Thoracic aorta (tissue), 2 donors: Measurements from ENCODE around the gene ADGRF1. TPM values are rescaled to one million over a fixed set of nuclear protein-coding genes. Genes with fewer than 3 reads are reported as not detected.

Source experiments
- ATAC-seq: fragments of 150-250 bp; one replicate; pipeline ENCODE4 v1.8.0; 2017; ENCODE audit warnings: low read depth; ENCODE audit not compliant: insufficient number of reproducible peaks, low FRiP score
- DNase-seq: peaks from one replicate; pipeline ENCODE4 v3.0.0-alpha.2; 2020; ENCODE audit warnings: low spot score
- H3K27ac ChIP-seq, 2 donors: fragments of 200-600 bp; sonication (generic); 1 replicate in 1 of 2; 2 replicates in 1 of 2; pipeline ENCODE4 v1.5.1; 2016; ENCODE audit warnings: mild to moderate bottlenecking in 2 of 2, moderate library complexity in 2 of 2
- H3K27me3 ChIP-seq: fragments of 200-600 bp; sonication (generic); replicated peaks from 2 replicates; pipeline ENCODE4 v1.6.0; 2016; ENCODE audit warnings: mild to moderate bottlenecking; ENCODE audit not compliant: insufficient read depth
- H3K36me3 ChIP-seq: fragments of 200-600 bp; sonication (generic); one replicate; pipeline ENCODE4 v1.5.1; 2016
- H3K4me1 ChIP-seq, 2 donors: fragments of 200-600 bp; sonication (generic); 1 replicate in 1 of 2; 2 replicates in 1 of 2; pipeline versions ENCODE4 v1.5.1 to v1.6.0; 2016; ENCODE audit warnings: low read depth in 2 of 2, mild to moderate bottlenecking in 1 of 2; ENCODE audit not compliant: control insufficient read depth in 1 of 2
- H3K4me3 ChIP-seq: fragments of 200-600 bp; sonication (generic); 2 replicates; pipeline ENCODE4 v1.5.1; 2016; ENCODE audit warnings: mild to moderate bottlenecking
- H3K9me3 ChIP-seq: fragments of 200-600 bp; sonication (generic); 2 replicates; pipeline ENCODE4 v1.5.1; 2016
- total RNA-seq, 2 donors: library from RNA; depleted of rRNA; stranded (reverse); fragments of >200 nt; gene quantifications; one replicate each; pipeline versions ENCODE4 v1.1.0 to v1.2.3, GENCODE V29; 2016
- TF ChIP-seq, protein P1 (sequence below): fragments of 200-600 bp; sonication (generic); IDR thresholded peaks from one replicate; pipeline ENCODE4 v1.5.1; 2019; ENCODE audit warnings: antibody characterized with exemption

ADGRF1 gene
- total RNA-seq, 2 donors from 2014 or later = not detected

DNA sequence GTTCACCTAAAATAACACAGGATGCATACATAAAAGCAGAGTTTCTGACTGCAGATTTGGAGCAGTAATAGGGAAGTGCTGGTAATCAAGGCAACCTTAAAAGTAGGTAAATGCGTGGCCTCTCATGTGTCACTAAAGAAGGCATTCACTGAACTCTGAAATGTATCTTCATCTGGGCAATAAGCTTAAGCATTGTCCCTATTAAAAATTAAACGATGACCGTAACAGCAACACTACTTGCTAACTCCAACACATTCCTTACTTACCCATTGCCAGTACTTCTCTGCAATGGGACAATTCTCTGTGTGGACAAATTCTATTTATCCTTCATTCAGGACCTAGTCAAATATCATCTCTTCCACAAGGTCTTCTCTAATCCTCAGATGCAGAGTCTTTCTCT is 19.9 kb downstream of the ADGRF1 start:
- DNase-seq (no peak), ATAC-seq (no peak)
- Histone ChIP-seq H3K9me3 (no peaks in the 10 kb centered on the region), H3K36me3 (no peaks in the 10 kb centered on the region), H3K27ac (no peak overlapping the region), H3K4me1 (no peaks in the 10 kb centered on the region), H3K27me3 (no peaks in the 10 kb centered on the region), H3K4me3 (no peak overlapping the region)
- TF ChIP-seq, protein P1, sequence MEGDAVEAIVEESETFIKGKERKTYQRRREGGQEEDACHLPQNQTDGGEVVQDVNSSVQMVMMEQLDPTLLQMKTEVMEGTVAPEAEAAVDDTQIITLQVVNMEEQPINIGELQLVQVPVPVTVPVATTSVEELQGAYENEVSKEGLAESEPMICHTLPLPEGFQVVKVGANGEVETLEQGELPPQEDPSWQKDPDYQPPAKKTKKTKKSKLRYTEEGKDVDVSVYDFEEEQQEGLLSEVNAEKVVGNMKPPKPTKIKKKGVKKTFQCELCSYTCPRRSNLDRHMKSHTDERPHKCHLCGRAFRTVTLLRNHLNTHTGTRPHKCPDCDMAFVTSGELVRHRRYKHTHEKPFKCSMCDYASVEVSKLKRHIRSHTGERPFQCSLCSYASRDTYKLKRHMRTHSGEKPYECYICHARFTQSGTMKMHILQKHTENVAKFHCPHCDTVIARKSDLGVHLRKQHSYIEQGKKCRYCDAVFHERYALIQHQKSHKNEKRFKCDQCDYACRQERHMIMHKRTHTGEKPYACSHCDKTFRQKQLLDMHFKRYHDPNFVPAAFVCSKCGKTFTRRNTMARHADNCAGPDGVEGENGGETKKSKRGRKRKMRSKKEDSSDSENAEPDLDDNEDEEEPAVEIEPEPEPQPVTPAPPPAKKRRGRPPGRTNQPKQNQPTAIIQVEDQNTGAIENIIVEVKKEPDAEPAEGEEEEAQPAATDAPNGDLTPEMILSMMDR = no peak

DNA sequence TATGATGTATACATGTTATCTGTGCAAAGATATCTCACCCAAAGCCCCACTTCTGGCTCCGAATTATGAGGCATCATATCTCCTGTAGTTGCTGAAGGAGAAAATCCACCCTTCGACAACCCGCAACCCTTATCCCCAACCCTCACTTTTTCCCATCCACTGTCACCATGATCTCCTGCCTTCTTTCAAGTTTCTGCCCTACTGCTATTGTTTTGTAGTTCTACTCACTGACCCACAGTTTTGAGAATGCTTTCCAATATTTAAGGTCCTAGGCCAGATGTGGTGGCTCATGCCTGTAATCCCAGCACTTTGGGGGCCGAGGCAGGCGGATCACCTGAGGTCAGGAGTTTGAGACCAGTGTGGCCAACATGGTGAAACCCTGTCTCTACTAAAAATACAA is 22.2 kb downstream of the ADGRF1 start:
- no peaks in the 10 kb centered on the region for H3K4me1 ChIP-seq
- TF ChIP-seq, protein P1 = no peak
- ATAC-seq (no peak), DNase-seq (no peak)
- H3K9me3 ChIP-seq = no peaks in the 10 kb centered on the region
- H3K4me3 ChIP-seq = no peak overlapping the region
- H3K27me3 ChIP-seq = no peaks in the 10 kb centered on the region
- no peaks in the 10 kb centered on the region for H3K36me3 ChIP-seq
- H3K27ac ChIP-seq = no peak overlapping the region

DNA sequence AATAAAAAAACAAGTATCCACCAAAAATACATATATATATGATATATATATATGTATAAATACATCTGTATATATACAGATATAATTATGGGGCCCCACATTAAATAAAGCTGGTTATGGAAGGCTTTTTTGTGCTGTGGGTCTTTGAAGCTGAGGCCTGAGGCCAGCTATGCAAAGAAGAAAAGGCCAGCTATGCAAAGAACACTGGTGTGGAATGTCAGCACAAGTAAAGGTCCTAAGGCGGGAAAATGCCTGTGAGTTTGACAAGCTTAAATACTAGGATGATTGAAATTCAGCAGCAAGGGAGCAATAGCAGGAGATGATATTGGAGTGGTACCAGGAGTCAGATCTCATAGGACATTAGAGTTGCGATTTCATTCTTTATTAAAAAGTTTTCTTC is 25.2 kb downstream of the ADGRF1 start:
- no peak overlapping the region for H3K27ac ChIP-seq
- no peaks in the 10 kb centered on the region for H3K9me3 ChIP-seq
- ATAC-seq = no peak
- H3K27me3 ChIP-seq = no peaks in the 10 kb centered on the region
- DNase-seq = no peak
- no peaks in the 10 kb centered on the region for H3K36me3 ChIP-seq
- TF ChIP-seq, protein P1 = no peak
- no peaks in the 10 kb centered on the region for H3K4me1 ChIP-seq
- no peak overlapping the region for H3K4me3 ChIP-seq

DNA sequence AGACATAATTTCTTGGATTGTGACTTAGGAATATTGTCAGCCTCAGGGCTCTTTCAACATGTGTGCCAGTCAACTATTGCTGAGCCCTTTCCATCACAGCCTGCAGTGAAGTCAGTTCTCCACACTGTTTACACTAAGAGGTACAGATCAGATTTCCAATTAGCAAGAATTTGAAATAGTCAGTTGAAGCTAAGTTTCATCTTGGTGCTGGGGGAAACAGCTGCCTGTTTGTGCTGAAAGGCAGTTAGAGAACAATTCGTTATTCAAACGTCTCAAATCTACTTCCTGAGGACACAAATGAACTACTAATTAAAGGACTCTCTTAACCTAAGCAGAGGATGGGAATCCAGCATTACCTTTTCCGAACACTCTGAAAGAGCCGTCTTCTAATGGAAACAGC is 25.9 kb downstream of the ADGRF1 start:
- Histone ChIP-seq H3K36me3 (no peaks in the 10 kb centered on the region), H3K4me1 (no peaks in the 10 kb centered on the region), H3K4me3 (no peak overlapping the region), H3K27ac (no peak overlapping the region), H3K9me3 (no peaks in the 10 kb centered on the region), H3K27me3 (no peaks in the 10 kb centered on the region)
- ATAC-seq (no peak), DNase-seq (no peak)
- TF ChIP-seq, protein P1 = no peak

DNA sequence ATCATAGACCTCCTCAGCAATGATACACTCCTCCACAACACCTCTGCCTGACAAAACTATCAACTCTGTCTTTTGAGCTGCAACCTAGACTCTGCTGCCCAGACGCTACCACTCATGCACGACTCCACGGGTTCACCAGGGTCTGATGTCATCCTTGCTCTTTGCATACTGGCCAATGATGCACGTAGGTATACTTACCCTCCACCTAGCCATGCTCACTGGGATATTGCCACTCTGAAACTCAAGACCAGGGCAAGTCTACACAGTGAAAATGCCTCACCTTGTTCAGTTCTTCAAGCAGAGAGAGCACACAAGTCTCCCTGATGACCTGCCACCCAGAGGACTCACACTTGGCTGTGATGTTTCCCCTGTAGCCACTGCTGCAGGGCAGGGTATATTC is 27.7 kb downstream of the ADGRF1 start:
- no peak overlapping the region for H3K4me3 ChIP-seq
- H3K4me1 ChIP-seq = no peaks in the 10 kb centered on the region
- no peak for DNase-seq
- ATAC-seq = no peak
- no peaks in the 10 kb centered on the region for H3K36me3 ChIP-seq
- TF ChIP-seq, protein P1 = no peak
- H3K9me3 ChIP-seq = no peaks in the 10 kb centered on the region
- no peak overlapping the region for H3K27ac ChIP-seq
- no peaks in the 10 kb centered on the region for H3K27me3 ChIP-seq
